HG03565 (cell line): Measurements from ENCODE around the gene MAPK10.

Experiments used
- ATAC-seq: cut with Tn5 transposase; IDR thresholded peaks from one replicate; pipeline ENCODE4 v1.9.1; 2021; ENCODE audit warnings: mild to moderate bottlenecking, moderate library complexity; ENCODE audit not compliant: unreplicated experiment

The MAPK10 gene

DNA sequence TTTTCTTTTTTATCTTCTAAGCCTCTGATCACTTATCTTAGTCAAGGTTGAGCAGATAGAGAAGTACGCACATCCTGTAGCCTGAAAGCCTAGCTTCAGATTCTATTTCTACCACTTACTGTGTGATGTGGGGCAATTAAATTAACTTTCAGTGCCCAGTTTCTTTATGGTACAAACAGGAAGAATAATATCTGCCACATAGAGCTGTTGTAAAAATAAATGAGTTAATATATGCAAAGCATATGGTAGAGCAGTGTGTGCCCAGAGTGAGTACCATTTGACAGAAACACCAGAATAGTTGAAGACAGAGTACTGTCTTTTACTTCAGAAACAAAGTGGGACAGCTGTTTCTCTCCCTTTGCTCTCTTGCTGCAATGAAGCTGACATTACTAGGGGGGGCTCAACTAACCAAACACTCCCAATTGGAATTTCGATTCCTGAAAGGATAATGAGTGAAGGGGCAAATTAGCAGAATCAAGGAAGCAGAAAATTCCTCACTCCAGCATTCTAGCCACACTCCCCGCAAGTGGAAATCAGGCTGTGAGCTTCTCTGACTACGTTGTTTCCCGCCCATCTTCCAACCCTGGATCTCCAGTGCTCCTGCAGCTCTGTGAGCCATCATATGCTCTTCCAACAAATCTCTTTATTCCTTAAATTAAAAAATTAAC is 80.4 kb downstream of the MAPK10 start:
- ATAC-seq: no peak

DNA sequence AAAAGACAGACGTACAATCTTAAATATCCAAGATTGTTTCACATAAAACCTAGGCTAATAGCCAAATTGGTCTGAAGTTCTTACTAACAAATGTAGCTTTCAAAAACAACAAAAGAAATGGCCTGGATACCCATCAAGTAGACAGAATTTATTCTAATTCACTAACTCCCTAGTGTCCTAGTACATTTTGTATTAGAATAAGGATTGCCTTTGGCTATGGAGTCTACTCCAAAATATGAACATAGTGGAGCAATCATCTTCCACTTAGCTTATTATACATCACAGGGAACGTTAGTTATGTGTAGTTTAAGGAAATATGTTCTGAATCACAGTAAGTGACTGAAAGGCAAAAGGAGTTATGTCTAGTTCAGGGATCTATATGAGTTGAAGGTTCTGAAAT is 81.7 kb downstream of the MAPK10 start:
- no peak for ATAC-seq

DNA sequence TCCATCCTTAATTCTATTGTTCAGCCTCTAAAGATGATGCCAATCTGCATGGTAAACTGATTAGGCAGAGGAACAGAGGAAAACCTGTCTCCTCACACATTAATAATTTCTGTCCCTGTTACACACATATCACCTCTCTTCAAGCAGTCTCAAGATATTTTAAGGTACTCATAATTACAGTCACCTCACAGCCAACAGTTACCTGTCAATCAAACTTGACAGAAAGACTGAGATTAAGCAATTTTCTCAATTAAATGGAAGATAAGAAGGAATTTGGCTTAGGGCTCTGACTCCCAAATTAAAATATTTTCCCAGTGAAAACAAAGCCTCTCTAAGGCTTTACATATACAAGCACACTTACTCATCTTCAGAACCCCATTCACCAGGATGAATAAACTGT is 85.2 kb downstream of the MAPK10 start:
- no peak for ATAC-seq

DNA sequence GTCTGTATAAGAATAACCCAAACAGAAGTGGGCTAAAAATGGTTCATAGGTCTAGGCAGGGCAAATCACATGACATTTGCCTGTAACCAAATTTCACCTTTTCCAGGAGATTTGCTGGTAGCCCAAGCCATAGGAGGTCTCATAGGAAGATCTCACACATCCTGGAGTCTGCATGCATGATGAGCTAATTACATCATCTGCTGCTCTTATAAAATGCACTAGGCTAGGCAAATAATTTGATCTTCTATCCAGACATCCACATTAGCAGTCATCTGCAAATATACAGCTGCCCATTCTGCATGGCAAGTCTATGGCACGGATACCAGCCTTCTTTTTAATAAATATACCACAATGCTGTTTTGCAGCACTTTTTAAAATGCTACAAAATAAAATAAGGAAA is 87.2 kb downstream of the MAPK10 start:
- no peak for ATAC-seq

DNA sequence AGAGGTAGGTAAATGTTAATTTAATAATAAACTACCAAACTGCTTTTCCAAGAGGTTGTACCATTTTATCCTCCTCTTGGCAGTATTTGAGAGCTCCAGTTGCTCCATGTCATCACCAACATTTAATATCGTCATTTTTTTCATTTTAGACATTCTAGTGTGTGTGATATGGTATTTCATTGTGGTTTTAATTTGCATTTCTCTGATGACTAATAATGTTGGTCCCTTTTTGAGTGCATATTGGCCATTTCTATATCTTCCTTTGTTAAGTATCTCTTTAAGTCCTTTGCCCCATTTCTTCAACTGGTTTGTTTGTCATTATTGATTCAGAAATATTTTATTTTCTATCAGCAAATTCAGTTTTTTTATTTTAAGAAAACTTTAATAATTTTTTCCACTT is 88.8 kb downstream of the MAPK10 start:
- no peak for ATAC-seq

GRCh38 chr4:86269354-86269753 is 90.5 kb downstream of the MAPK10 start:
- no peak for ATAC-seq

- ATAC-seq: no peak
Observed at GRCh38 chr4:86264241-86264640, 95.6 kb downstream of the MAPK10 start.

DNA sequence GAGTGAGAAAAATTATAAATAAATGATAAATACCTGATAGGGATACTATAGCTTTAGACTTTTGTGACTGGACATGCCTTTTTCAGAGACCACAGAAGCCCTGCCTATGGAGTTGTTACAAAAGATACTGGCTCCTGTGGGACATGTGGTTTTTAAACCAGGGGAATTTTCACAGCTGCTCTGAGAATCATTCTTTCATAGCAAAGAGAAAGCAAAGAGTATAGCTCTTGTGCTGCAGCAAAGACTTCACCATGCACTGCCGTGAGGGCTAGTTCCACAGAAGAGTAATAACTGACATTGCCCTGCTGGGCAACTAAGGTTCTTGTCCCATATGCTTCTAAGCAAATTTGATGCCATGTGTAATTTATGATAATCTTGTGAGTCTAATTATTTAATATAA is 98.2 kb downstream of the MAPK10 start:
- no peak for ATAC-seq

DNA sequence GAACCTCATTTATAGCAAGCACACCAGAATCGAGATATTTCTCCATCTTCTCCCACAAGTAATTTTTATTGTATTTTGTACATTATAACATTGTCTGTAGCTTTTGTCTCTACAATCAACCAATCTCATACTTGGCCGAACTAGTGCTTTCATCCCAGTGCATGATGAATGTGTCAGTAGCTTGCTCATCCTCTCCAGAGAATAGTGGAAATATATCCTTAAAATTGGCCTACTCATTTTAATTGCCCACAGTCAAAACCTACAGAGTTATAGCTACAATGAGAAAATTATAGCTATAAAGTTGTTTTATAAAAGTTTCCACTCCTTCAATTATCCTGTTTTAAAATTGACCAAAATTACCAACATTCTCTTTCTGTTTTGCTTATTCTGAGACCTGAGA is 103.8 kb downstream of the MAPK10 start:
- no peak for ATAC-seq

DNA sequence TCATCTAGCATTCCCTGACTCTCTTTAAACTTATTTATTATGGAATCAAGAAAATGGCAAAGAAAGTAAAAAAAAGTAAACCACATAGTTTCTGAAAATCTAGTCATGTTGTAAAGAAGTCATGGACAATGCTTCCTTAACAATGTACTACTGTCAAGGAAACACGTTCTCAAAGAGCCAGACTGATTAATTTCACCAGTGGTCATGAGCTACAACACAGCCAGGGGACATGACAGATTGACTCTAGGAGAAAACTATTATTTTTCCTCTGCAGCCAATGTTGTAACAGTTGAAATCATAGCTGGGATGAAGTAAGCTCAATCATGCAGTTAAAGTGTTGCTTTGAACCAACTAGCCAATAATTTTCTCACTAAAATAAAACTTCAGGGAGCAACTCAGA is 109.2 kb downstream of the MAPK10 start:
- no peak for ATAC-seq

DNA sequence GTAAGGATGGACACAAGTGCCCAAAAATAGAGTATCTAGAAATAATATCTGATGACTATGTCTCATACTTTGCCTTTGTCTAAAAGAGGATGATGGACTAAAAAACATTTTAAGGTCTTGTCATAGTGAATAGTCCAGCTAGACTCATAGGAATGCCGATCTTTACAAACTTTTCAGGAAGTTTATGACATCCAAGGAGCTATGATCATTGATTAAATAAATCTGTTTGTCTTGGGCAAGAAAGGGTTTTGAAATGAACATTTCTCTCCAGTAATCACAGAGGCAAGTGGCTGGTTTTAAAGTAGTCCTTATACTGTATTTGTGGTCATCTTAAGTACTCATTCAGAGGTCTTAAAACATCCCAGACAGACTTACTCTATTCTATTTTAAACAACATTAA is 109.8 kb downstream of the MAPK10 start:
- ATAC-seq: no peak

DNA sequence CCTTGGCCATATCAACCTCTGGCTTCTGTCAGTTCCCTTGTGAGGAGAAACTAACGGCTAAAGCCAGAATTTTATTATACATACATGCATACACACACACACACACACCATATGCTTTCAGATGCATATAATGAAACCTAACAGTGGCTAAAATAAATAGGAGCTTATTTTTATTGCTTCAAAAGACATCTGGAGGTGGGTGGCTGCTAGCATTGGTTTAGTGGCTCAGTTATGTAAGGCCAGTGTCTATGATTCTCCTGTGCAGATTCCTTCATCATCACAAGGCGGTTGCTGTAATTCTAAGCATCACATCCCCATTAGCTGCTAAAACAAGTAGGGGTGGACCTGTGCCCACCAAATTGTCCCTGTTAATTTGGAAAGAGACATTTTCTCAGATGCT is 110.8 kb downstream of the MAPK10 start:
- no peak for ATAC-seq

GRCh38 chr4:86247906-86248305 is 111.9 kb downstream of the MAPK10 start:
- no peak for ATAC-seq

DNA sequence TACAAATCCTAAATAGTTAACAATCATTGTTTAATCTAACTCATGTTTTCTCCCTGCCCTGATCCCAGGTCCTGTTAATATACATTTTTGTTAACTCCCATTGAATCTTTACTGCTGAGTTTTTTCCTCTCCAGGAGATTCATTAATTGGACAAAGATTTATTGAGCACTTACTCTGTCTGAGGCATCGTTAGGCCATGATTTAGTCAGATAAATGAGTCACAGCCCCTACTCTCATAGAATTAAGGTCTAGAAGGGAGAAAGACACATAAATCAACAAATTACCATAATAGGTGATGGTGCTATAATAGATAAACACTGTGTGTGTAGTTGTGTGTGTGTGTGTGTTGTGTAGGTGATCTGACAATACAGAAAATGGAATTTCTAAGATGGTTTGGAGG is 112.5 kb downstream of the MAPK10 start:
- no peak for ATAC-seq

DNA sequence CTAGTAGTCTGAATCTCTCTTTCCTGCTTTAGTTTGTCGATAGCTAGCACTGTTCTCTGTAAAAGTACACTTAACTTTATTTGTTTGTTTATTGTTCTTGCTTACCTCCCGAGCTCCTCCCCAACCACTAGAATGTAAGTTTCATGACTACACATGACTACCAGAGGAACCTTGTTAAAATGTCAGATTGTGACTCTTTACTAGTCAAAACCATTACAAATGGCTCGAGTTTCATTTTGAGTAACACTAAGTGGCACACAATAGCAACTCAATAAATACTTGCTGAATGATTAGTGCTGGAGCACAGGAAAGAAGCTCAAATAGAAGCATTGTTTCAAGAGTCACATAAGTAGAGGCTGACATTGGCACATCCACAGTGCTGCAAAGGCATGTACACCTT is 116.1 kb downstream of the MAPK10 start:
- no peak for ATAC-seq

DNA sequence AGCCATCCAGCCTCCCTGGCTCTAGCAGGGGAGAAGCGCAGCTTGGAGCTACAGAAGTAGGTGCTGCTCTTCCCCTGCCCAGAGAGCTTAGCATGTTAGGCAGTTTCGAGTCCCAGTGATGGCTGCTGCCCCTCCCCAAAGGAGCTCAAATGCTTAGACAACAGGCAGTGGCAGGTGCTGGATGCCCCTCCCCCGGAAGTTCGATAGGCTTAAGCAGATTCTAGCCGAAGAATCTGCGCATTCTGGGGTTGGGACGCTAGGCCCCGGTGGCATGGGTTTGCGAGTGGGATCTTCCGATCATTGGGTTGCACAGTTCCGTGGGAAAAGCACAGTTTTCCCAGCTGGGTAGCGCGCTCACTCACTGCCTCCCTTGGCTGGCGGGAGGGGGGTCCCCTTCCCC is 117.2 kb downstream of the MAPK10 start:
- no peak for ATAC-seq

DNA sequence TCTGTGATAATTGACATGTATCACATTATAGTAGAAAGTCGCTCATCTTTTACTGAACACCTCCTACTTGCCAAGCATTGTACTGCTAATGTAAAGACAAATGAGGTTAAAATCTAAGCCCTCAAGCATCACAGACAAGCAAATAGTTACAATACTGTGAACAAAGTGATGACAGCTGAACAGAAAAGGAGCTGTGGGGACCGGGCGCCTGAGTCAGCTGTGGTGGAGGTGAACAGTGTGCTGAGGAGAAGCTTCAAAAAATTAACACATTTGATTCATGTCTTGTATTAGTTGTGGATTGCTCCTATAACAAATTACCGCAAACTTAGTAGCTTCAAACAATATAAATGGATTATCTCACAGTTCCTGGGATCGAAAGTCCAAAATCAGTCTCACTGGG is 124.3 kb downstream of the MAPK10 start:
- no peak for ATAC-seq

GRCh38 chr4:86233681-86234080 is 126.2 kb downstream of the MAPK10 start:
- no peak for ATAC-seq

- no peak for ATAC-seq
Observed at GRCh38 chr4:86233090-86233489, 126.8 kb downstream of the MAPK10 start.

GRCh38 chr4:86223472-86223871 is 136.4 kb downstream of the MAPK10 start:
- peak; percentile 58 for ATAC-seq

GRCh38 chr4:86221002-86221401 is 138.9 kb downstream of the MAPK10 start:
- ATAC-seq: no peak

- ATAC-seq: no peak
Observed at GRCh38 chr4:86220121-86220520, 139.7 kb downstream of the MAPK10 start.

DNA sequence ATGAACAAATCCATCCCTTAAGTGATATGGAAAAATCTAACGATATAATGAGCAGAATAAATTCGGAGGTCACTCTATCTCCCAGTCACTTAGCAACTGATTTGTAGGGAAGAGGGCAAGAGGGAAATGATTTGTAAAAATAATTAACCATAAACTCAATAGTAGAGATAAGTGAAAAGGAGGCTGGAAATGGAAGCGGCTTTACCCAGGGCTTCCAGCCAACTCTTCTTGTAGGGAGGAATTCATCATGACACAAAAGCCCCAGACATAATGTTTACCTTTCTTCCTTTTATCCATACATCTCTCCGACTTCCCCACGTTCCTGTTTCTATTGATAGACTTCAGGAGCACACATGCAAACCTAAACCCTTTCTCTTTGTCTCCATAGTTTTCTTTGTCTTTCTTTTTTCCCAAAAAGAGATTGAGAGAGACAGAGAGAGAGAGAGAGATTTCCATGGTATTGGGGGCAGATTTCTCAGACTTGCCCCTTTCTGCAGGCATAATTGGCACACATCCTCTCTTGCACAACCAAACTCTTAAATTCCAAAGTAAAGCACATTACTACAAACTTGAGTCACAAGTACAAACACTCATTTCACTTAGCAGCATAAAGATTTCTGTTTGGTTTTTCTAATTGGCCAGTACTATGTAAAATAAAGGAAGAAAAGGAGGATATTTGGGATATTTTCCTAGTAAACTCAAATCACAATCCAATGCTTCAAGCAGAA is 140.9 kb downstream of the MAPK10 start:
- ATAC-seq: no peak
